NCI-H1930 (cell line): ENCODE measurements around the gene CTSC.

Experiments used
- DNase-seq, 2 experiments: peaks; one replicate each; lab custom pipeline; 2025; lab: John Stamatoyannopoulos, UW

CTSC gene

DNA sequence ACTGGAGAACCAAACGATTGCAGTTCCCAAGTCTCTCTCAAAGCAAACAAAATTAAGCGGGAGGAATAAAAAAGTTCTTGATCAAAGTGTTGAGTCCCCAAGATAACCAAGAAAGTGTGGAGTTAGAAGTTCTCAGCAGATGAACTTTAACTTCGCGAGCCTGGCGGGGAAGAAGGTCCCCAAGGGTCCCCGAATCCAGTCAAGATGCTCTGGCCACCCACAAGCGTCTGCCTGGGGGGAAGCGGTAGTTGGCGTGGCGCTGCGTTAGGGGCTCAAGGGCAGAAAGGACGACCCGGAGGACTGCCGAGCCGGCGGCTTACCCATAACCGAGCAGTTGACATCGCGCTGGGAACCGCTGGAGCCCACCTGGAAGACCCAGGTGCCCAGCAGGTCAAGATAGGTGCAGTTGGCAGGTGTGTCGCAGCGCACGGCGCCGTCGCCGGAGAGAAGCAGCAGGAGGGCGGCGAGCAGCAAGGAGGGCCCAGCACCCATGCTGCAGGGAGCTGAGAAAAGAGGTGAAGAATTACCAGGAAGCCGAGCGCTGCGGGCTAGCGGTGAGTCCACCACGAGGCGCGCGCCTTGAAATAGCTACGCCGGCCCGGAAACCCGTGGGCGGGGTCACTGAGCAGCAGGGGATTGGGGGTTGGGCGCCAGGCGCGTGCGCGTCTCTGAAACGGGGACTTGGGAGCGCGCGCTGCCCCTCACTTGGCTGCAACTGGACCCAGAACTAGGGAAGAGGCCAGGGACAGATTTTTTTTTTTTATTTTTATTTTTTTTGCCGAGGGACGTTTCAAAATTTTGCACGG is at the start of gene CTSC:
TSS of gene CTSC (minus strand) at position 556 of the 806 bp plus-strand sequence. CDS start at position 492, 64 bp downstream.
- DNase-seq: peak; percentile 67 to 74

DNA sequence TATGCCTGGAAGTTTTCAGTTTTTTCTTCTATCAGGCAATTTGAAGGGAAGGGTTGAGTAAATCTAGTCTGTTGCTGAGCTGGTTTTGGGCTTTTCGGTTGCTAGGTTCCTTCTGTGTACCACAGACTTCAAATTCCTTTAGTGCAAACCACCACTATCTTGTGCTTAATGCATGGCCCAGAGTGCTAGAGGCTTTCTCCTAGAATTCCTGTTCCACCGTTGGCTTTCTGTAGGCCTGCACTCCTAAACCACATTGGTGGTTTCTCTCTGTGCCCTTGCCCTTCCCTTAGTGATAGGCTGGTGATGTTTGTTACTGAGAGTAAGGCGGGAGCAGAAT is 47.1 kb upstream of the CTSC start:
- no peak for DNase-seq

- no peak for DNase-seq
Measured at GRCh38 chr11:88384004-88384668, 46.6 kb upstream of the CTSC start.

GRCh38 chr11:88383447-88383846 is 45.9 kb upstream of the CTSC start:
- no peak for DNase-seq

GRCh38 chr11:88379130-88379529 is 41.6 kb upstream of the CTSC start:
- no peak for DNase-seq

DNA sequence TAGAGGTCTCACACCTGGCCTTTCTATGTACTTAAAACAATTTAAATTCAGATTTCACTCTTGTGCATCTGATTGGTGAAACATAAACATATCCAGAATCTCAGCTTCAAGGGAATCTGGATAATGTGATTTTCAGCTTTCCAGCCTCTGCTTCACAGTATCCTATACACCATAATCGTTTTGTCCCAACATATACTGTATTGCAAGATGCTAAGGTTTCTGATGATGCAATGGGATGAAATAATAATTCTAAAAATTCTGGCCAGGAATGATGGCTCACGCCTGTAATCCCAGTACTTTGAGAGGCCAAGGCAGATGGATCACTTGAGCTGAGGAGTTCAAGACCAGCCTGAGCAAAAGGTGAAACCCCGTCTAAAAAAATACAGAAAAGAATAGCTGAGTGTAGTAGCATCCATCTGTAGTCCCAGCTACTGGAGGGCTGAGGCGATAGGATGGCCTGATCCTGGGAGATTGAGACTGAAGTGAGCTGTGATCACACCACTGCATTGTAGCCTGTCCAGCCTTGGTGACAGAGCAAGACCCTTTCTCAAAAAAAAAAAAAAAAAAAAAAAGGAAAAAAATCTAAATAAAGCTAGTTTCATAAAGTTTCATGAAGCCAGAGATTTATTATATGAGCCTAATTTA is 41.0 kb upstream of the CTSC start:
- DNase-seq: peak in 1 of 2 experiments; percentile 13

- DNase-seq: peak; percentile 60 to 72
Measured at GRCh38 chr11:88377646-88378045, 40.1 kb upstream of the CTSC start.

DNA sequence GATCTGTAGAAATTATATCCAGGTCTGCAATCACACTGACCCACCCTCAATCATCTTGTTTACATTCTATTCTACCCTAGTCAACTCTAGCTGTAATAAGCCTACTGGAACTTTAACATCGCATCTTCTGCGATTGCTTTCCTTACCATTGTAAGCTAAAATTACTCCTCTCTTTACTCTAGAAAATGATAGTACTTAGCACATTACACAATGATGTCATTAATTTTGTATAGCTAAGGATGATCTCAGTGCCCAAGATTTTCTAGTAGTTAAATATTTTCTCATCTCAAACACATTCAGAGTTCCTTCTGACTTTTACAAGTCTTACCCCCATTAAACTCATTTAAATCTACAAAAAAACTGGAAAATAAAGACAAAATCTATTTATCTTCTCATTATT is 39.6 kb upstream of the CTSC start:
- DNase-seq: peak; percentile 63 to 75

DNA sequence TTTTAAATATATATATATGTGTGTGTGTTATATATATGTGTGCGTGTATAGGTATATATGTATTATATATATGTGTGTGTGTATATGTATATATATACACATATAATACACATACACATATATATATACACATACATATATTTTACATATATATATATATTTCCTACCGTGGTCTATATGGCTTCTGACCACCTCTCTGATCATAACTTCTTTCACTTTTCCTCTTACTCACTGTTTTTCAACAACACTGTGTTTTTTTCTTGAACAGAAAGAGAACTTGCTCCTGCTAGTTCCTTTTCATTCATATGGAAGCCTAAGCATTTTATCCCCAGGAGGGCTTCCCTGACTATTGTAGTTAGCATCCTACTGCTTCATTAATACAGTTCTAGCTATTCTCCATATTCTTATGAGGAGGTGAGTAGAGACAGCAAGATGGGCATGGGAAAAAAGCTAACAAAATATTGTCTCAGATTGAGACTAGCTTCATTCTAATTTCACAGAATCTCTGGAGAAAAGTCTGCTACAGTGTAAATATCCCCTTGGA is 38.5 kb upstream of the CTSC start:
- DNase-seq: no peak

DNA sequence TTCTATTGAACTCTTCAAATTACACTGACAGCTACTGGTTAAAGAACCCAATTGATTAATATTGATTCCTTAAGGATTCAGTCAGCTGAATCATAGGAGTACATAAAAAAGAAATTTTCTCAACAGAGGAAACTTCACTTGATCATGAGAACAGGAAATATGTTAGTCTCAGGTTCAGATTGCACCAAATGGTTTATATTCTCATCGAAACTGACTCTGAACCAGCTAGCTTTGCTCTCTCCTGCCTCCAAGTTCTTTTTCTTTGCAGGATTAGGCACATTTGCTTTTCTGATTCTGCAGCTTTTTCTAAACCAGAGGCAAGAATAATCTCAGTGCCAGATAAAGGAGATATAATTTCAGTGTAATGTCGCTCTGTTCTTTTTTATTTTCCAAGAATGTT is 33.2 kb upstream of the CTSC start:
- DNase-seq: no peak

GRCh38 chr11:88367310-88367709 is 29.8 kb upstream of the CTSC start:
- DNase-seq: no peak

GRCh38 chr11:88363648-88364065 is 26.1 kb upstream of the CTSC start:
- no peak for DNase-seq

GRCh38 chr11:88363004-88363403 is 25.5 kb upstream of the CTSC start:
- DNase-seq: no peak

DNA sequence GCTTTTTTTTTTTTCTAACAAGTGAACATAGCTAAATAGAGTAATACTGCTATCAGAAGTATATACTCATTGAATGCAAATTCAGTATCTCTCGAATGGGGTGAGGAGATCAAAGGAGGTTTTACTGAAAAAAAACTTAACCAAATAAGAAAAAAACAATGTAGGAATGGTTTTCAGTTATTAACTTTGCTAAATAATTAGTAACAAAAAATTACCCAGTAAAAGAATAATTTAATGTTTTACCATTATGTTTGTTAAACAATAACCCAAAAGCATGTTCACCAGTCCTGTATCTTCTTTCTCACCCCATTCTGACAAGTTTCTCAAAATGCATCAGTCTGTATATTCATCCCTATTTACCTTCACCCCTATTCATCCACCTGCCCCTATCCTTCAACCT is 22.6 kb upstream of the CTSC start:
- no peak for DNase-seq

DNA sequence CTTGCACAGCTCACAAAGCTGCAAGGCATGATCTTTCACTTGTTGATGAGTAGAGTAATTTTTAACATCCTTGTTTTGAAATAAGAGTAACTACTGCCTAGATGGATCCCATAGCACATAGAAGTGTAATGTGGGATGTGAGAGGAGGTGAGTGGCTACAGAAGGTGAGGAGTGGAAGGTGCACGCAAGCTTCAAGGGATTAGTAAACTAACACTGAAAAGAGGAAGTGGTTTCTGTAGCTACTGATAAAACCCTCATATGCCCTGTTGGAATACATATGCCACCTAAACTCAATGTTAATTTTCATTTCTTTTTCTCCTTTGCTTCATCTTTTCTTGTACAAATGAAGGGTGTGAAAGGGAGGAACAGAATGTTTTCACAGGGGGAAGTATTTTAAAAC is 22.0 kb upstream of the CTSC start:
- DNase-seq: no peak

- DNase-seq: no peak
Measured at GRCh38 chr11:88359114-88359513, 21.6 kb upstream of the CTSC start.

DNA sequence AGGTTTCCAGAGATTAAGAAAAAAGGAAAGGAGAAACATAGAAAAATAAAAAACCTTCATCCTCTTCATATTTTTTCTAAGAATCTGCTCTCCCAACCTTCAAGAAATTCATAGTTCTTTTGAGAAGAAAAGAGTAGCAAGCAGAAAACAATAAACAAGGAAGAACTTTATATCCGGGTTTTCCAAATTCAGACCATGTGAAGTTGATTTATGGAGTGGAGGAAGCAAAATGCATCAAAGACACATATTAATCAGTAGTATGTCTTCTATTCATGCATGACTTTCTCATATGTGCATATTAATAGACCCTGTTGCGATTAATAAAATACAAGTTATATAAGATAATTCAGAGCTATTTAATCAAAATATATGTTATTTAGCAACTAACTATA is 20.5 kb upstream of the CTSC start:
- DNase-seq: no peak

DNA sequence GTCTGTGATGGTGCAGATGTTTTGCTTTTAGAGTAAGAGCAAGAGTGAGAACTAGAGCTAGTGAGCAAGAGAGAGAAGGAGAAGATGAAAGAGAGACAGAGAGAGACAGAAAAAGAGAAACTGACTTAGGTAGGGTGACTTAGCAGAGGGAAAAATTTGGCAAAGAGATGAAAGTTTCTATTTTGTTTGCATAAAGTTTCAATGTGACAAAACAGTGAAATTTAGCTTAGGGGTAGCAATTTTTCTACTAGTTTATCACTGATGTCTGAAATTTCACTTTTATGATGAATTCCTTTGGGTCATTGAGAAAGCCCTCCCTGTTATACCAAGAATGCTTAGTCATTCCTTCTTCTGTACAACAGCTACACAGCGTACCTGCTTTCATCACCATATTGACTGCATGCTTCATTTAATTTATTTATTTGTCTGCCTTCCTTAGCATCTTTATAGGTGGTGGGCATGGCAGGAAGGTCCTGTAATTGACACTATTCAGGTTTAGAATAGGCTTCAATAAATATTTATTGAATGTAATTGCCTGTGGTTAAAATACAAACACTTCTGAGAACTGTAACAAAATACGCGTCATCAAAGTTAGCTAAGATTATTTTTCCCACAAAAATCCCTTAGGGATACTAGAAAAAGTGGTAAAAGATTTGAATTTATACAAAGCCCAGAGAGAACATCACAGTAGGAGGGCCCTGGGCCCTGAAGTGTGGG is 19.9 kb upstream of the CTSC start:
- DNase-seq: peak in 1 of 2 experiments; percentile 12

DNA sequence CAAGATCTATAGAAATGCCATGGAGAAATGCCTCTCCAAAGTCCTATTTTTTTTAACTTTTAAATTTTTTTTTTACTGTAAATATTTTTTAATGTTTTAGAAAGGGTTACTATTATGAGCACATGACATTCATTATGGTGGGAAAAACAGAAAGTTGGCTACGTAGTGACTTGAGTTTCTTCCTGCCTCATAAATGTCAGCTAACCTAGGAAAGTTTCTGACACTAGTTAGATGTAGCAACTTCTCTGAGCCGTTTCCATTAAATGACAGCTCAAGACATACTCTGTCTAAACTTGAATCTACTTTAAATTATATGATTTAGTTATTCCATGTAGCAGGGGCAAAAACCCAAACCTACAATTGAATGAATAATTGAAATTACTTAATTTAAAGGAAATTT is 18.4 kb upstream of the CTSC start:
- no peak for DNase-seq

GRCh38 chr11:88354912-88355311 is 17.4 kb upstream of the CTSC start:
- no peak for DNase-seq

DNA sequence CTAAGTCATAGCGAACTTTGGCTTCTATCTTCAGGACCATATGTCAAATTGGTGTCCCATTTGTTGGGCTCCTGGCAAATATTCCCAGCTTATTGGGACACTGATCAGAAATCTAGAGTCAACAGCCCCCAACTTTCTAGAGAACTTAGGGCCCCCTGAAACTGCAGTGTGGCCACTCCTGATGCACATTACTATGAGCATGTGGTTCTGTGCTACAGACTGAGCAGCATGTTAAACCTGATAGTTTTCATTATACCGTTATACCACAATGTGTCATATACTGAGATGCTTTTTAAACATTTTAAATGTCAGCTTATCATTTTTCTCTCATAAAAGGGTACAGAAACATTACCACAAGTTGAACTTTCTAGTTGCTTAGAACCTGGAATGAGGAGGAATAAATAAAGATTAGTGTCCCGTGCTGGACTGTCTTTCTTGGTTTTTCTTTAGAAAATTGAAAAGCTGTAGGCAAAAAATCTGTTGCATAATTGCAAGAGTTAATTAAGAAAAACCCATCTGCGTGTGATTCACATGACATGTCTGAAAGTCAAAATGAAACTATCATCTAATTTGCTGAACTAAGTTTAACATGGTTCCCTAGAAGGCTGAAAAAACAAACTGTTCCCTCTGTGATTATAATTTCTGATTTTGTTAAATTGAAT is 16.4 kb upstream of the CTSC start:
- no peak for DNase-seq

- no peak for DNase-seq
Measured at GRCh38 chr11:88353386-88353785, 15.8 kb upstream of the CTSC start.
